Parathyroid adenoma (tissue), 2 donors: ENCODE results near the gene SPEG.

Experiments used
- H2AFZ ChIP-seq: fragments of 300-600 bp; sonication (generic); one replicate; pipeline ENCODE4 v1.7.0; 2017; ENCODE audit warnings: antibody characterized with exemption, mild to moderate bottlenecking
- H3K27ac ChIP-seq: fragments of 300-600 bp; sonication (generic); one replicate; pipeline ENCODE4 v1.7.0; 2017
- H3K27me3 ChIP-seq: fragments of 300-600 bp; sonication (generic); one replicate; pipeline ENCODE4 v1.7.0; 2017; ENCODE audit warnings: low read length; ENCODE audit not compliant: control insufficient read depth, insufficient read depth
- H3K36me3 ChIP-seq: fragments of 300-600 bp; sonication (generic); one replicate; pipeline ENCODE4 v1.7.0; 2017; ENCODE audit warnings: low read length; ENCODE audit not compliant: control insufficient read depth, insufficient read depth
- H3K4me1 ChIP-seq: fragments of 300-600 bp; sonication (generic); one replicate; pipeline ENCODE4 v1.7.0; 2017; ENCODE audit warnings: control low read depth
- H3K4me2 ChIP-seq: fragments of 300-600 bp; sonication (generic); one replicate; pipeline ENCODE4 v1.7.0; 2017; ENCODE audit warnings: low read length
- H3K4me3 ChIP-seq: fragments of 300-600 bp; sonication (generic); one replicate; pipeline ENCODE4 v1.7.0; 2017; ENCODE audit warnings: low read depth, low read length
- H3K79me2 ChIP-seq: fragments of 300-600 bp; sonication (generic); one replicate; pipeline ENCODE4 v1.7.0; 2017; ENCODE audit warnings: control low read depth
- H3K9ac ChIP-seq: fragments of 300-600 bp; sonication (generic); one replicate; pipeline ENCODE4 v1.7.0; 2017; ENCODE audit warnings: mild to moderate bottlenecking
- H3K9me3 ChIP-seq: fragments of 300-600 bp; sonication (generic); one replicate; pipeline ENCODE4 v1.7.0; 2017; ENCODE audit warnings: low read length; ENCODE audit not compliant: control insufficient read depth
- TF ChIP-seq, protein P1 (sequence below): fragments of 300-600 bp; sonication (generic); IDR thresholded peaks from one replicate; pipeline ENCODE4 v1.7.0; 2017; ENCODE audit warnings: antibody characterized with exemption, mild to moderate bottlenecking
- donor health status: primary hyperparathyroidism.

SPEG gene

DNA sequence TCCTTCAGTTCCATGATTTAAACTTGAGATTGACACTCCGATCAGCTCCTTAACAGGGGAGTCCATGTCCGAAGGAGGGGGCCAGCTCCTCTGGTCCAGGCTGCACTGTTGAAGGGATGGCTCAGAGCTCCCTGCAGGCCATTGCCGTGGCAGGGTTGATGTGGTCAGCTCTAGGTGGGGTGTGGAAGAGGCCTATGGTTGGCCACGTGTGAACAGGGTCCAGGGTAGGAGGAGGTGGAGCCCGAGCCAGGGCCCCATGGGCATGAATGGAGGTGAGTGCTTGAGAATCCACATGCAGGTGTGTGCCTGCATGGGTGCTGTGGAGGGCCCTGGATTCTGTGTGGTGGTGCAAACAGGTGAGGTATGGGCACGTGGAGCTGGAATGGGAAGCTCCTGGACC is 1.1 kb downstream of the SPEG start:
- no peak overlapping the region for H3K4me2 ChIP-seq
- H3K36me3 ChIP-seq, result no peaks in the 10 kb centered on the region
- no peaks in the 10 kb centered on the region for H3K27me3 ChIP-seq
- H3K4me3 ChIP-seq, result no peak overlapping the region
- no peaks in the 10 kb centered on the region for H3K79me2 ChIP-seq
- H3K27ac ChIP-seq, result no peak overlapping the region
- H2AFZ ChIP-seq, result no peak overlapping the region
- TF ChIP-seq, protein P1, sequence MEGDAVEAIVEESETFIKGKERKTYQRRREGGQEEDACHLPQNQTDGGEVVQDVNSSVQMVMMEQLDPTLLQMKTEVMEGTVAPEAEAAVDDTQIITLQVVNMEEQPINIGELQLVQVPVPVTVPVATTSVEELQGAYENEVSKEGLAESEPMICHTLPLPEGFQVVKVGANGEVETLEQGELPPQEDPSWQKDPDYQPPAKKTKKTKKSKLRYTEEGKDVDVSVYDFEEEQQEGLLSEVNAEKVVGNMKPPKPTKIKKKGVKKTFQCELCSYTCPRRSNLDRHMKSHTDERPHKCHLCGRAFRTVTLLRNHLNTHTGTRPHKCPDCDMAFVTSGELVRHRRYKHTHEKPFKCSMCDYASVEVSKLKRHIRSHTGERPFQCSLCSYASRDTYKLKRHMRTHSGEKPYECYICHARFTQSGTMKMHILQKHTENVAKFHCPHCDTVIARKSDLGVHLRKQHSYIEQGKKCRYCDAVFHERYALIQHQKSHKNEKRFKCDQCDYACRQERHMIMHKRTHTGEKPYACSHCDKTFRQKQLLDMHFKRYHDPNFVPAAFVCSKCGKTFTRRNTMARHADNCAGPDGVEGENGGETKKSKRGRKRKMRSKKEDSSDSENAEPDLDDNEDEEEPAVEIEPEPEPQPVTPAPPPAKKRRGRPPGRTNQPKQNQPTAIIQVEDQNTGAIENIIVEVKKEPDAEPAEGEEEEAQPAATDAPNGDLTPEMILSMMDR, result no peak
- H3K9me3 ChIP-seq, result no peaks in the 10 kb centered on the region
- H3K9ac ChIP-seq, result no peak overlapping the region
- H3K4me1 ChIP-seq, result peaks cover 9% of the 10 kb centered on the region

DNA sequence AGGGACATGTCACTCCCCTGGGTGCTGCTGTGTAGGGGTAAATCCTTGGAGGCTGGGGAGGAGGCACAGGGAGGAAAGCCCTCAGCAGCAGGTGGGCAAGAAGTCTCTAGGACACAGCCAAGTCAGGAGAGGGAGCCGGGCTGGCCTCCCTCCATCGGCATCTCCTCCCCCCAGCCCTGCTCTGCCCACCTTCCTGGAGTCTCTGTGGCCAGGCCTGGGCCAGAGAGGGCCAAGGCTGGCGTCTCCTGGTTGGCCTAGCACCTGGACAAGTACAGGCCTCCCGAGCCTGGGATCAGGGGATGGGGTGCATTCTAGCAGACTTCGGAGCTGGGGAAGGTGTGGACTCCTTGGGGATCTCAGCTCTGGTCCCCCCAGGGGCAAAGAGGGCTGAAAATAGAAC is 1.8 kb downstream of the SPEG start:
- peaks cover 15% of the 10 kb centered on the region for H3K4me1 ChIP-seq
- H3K27ac ChIP-seq, result no peak overlapping the region
- no peaks in the 10 kb centered on the region for H3K27me3 ChIP-seq

DNA sequence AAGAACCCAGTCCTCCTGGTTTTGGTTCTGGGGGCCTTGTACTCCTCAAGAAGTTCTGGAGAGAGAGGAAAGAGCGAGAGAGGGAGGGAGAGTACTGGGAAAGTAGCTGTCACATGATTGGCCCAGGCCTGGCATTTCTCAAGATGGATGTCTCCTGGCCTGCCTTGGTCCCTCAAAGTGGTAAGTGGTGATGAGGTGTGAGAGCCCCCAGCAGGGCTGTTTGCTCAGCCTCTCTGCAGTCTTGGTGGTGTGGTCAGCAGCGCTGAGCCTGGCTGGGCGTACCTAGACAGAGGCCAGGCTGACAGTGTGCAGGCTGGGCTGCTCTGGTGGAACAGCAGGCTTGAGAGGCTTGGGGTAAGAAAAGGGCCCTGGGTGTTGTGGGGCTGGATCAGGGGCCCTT is 2.5 kb downstream of the SPEG start:
- H3K9ac ChIP-seq, result no peak overlapping the region
- H2AFZ ChIP-seq, result no peak overlapping the region
- no peaks in the 10 kb centered on the region for H3K27me3 ChIP-seq
- H3K79me2 ChIP-seq, result no peaks in the 10 kb centered on the region
- TF ChIP-seq, protein P1, result no peak
- H3K4me3 ChIP-seq, result no peak overlapping the region
- no peak overlapping the region for H3K4me2 ChIP-seq
- H3K9me3 ChIP-seq, result no peaks in the 10 kb centered on the region
- H3K36me3 ChIP-seq, result no peaks in the 10 kb centered on the region
- H3K27ac ChIP-seq, result no peak overlapping the region
- peaks cover 16% of the 10 kb centered on the region for H3K4me1 ChIP-seq

More for the DNA sequence above, 1.8 kb downstream of the SPEG start:
- no peak overlapping the region for H3K9ac ChIP-seq
- TF ChIP-seq, protein P1, result no peak
- no peak overlapping the region for H2AFZ ChIP-seq
- no peaks in the 10 kb centered on the region for H3K36me3 ChIP-seq
- no peaks in the 10 kb centered on the region for H3K9me3 ChIP-seq
- H3K79me2 ChIP-seq, result no peaks in the 10 kb centered on the region
- H3K4me2 ChIP-seq, result no peak overlapping the region
- no peak overlapping the region for H3K4me3 ChIP-seq

DNA sequence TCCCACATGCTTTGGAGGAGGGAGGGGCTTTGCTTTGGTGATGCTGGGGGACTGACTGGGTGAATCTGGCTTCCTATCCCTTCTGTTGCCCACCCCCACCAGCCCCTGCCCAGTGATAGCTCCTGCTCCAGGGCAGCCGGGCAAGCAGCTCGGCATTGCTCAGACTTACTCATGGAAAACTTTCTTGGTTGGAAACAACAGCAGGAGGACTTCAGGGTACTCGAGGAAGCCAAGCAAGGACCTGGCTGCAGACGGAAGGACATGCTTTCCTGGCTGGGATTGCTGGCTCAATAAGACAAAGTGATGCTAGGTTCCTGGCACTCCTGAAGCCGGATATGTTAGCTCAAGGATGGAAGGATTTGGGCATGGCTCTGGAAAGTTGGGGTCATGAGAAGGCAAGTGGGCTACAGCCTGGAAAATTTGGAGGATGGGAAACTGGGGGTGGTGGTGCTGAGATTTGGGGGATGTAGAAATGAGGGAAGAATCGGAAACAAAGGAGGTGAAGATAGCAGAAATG is 3.1 kb downstream of the SPEG start:
- no peak overlapping the region for H3K4me2 ChIP-seq
- H2AFZ ChIP-seq, result no peak overlapping the region
- H3K4me1 ChIP-seq, result peaks cover 17% of the 10 kb centered on the region
- no peaks in the 10 kb centered on the region for H3K79me2 ChIP-seq
- no peaks in the 10 kb centered on the region for H3K27me3 ChIP-seq
- no peak overlapping the region for H3K27ac ChIP-seq
- no peaks in the 10 kb centered on the region for H3K36me3 ChIP-seq
- TF ChIP-seq, protein P1, result no peak
- H3K4me3 ChIP-seq, result no peak overlapping the region
- no peak overlapping the region for H3K9ac ChIP-seq
- H3K9me3 ChIP-seq, result no peaks in the 10 kb centered on the region

DNA sequence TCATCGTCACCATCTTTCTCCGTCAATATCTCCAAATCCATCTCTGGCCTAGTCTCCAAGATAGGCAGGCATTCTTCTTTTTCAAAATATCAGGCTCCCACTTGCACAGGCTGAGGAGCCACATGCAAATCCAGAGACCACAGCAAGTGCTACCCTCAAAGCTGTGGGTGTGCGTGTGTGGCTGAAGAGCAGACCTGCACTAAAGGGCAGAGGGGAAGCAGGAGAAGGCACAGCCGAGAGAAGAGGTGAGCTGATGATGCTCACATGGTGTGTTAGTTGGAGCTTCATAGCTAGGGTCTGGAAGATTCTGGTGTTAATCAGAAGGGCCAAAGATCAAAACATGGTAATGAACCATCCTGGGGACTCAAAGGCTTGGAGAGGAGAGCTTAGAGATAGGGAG is 3.8 kb downstream of the SPEG start:
- Histone ChIP-seq H3K4me2 (no peak overlapping the region), H2AFZ (no peak overlapping the region), H3K79me2 (no peaks in the 10 kb centered on the region), H3K9ac (no peak overlapping the region), H3K27me3 (no peaks in the 10 kb centered on the region), H3K27ac (no peak overlapping the region), H3K9me3 (no peaks in the 10 kb centered on the region), H3K36me3 (no peaks in the 10 kb centered on the region), H3K4me1 (peaks cover 20% of the 10 kb centered on the region), H3K4me3 (no peak overlapping the region)
- TF ChIP-seq, protein P1, result no peak
